Central memory CD8-positive, alpha-beta T cell (primary cell): ENCODE data around the gene KRTAP4-16.
"Not testable (repeated sequence)": the region's sequence is repeated elsewhere in the genome, so short reads cannot be mapped to it uniquely, and the experiment has no call there.

ENCODE experiments used
- ATAC-seq: fragments of 150-1000 bp; cut with Tn5 transposase; replicated peaks from 2 replicates; pipeline ENCODE4 v1.10.0; 2022; ENCODE audit warnings: mild to moderate bottlenecking, moderate FRiP score, moderate number of reproducible peaks; ENCODE audit not compliant: poor library complexity, severe bottlenecking; ENCODE audit errors: extremely low read depth
- DNase-seq, 2 donors: peaks; one replicate each; pipeline ENCODE4 v3.0.0; 2021; ENCODE audit warnings: low spot score in 2 of 2
- H3K27ac Mint-ChIP-seq: one replicate; pipeline ENCODE4 v1.8.0; 2022; ENCODE audit warnings: low read depth, mild to moderate bottlenecking, moderate library complexity, mixed read lengths
- H3K27me3 Mint-ChIP-seq: one replicate; pipeline ENCODE4 v1.8.0; 2022; ENCODE audit warnings: mixed read lengths
- H3K36me3 Mint-ChIP-seq: one replicate; pipeline ENCODE4 v1.8.0; 2022; ENCODE audit warnings: mild to moderate bottlenecking, moderate library complexity, mixed read lengths; ENCODE audit not compliant: insufficient read depth
- H3K4me1 Mint-ChIP-seq: one replicate; pipeline ENCODE4 v1.8.0; 2022; ENCODE audit warnings: mixed read lengths
- H3K4me3 Mint-ChIP-seq: one replicate; pipeline ENCODE4 v1.8.0; 2022; ENCODE audit warnings: mild to moderate bottlenecking, moderate library complexity, mixed read lengths
- H3K9me3 Mint-ChIP-seq: one replicate; pipeline ENCODE4 v1.8.0; 2022; ENCODE audit warnings: mixed read lengths

Gene KRTAP4-16

GRCh38 chr17:41116297-41116696 is 14.3 kb upstream of the KRTAP4-16 start:
- ATAC-seq (no peak), DNase-seq (no peak)
- peaks cover 30% of the 10 kb centered on the region for H3K4me1 Mint-ChIP-seq
- H3K27me3 Mint-ChIP-seq, result peaks cover 27% of the 10 kb centered on the region
- H3K9me3 Mint-ChIP-seq, result no peaks in the 10 kb centered on the region
- H3K27ac Mint-ChIP-seq, result no peak overlapping the region
- no peak overlapping the region for H3K4me3 Mint-ChIP-seq
- no peaks in the 10 kb centered on the region for H3K36me3 Mint-ChIP-seq

- Mint-ChIP-seq H3K4me1 (peaks cover 13% of the 10 kb centered on the region), H3K36me3 (no peaks in the 10 kb centered on the region), H3K27me3 (peaks cover 62% of the 10 kb centered on the region), H3K9me3 (no peaks in the 10 kb centered on the region), H3K27ac (peak overlapping the region; percentile 48), H3K4me3 (no peak overlapping the region)
- no peak for DNase-seq
- ATAC-seq, result no peak
Measured at GRCh38 chr17:41111151-41111885, 9.3 kb upstream of the KRTAP4-16 start.

GRCh38 chr17:41108728-41109386 is 6.8 kb upstream of the KRTAP4-16 start:
- H3K27ac Mint-ChIP-seq, H3K36me3 Mint-ChIP-seq, H3K9me3 Mint-ChIP-seq, ATAC-seq, H3K4me1 Mint-ChIP-seq, DNase-seq: not testable (repeated sequence)
- Mint-ChIP-seq H3K27me3 (peaks cover 53% of the 10 kb centered on the region), H3K4me3 (peak overlapping the region; percentile 28)

DNA sequence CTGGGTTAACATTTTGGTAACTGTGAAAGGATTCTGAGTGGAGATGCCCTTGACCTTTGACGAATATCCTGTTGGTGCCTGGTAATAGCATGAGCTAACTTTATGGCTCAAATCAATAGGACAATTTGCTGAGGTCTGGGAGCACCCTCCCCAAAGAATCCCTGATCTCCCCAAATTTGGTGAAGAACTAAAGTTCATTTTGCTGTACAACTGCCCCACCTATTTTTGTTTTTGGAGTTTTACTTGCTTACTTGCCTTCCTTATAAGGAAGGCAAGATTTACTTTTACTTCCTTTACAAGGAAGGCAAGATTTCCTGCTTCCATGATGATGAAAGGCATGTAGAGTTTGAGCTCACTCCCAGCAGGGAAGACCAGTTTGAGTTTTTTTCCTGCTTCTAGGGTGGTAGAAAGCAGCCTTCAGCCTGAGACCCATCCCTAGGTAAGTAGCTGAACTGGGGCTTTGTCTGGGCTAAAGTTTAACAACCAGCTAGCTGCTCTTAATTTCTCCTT is 6.0 kb upstream of the KRTAP4-16 start:
- H3K4me3 Mint-ChIP-seq, result no peak overlapping the region
- DNase-seq, result no peak
- peaks cover 53% of the 10 kb centered on the region for H3K27me3 Mint-ChIP-seq
- H3K4me1 Mint-ChIP-seq, result peaks cover 6% of the 10 kb centered on the region
- ATAC-seq, result no peak
- H3K36me3 Mint-ChIP-seq, result peaks cover 1% of the 10 kb centered on the region
- no peaks in the 10 kb centered on the region for H3K9me3 Mint-ChIP-seq
- H3K27ac Mint-ChIP-seq, result no peak overlapping the region

DNA sequence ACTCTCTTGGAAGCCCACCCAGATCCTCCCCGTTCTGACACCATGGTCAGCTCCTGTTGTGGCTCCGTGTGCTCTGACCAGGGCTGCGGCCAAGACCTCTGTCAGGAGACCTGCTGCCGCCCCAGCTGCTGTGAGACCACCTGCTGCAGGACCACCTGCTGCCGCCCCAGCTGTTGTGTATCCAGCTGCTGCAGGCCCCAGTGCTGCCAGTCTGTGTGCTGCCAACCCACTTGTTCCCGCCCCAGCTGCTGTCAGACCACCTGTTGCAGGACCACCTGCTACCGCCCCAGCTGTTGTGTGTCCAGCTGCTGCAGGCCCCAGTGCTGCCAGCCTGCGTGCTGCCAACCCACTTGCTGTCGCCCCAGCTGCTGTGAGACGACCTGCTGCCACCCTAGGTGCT is 3.3 kb upstream of the KRTAP4-16 start, which contains the start of gene KRTAP4-9:
TSS of gene KRTAP4-9 (plus strand) at position 43 of the 400 bp plus-strand sequence. CDS start at position 43, 0 bp downstream.
- not testable (repeated sequence) for H3K27ac Mint-ChIP-seq, ATAC-seq, H3K4me3 Mint-ChIP-seq, H3K9me3 Mint-ChIP-seq, DNase-seq, H3K36me3 Mint-ChIP-seq, H3K4me1 Mint-ChIP-seq
- H3K27me3 Mint-ChIP-seq, result peaks cover 45% of the 10 kb centered on the region

DNA sequence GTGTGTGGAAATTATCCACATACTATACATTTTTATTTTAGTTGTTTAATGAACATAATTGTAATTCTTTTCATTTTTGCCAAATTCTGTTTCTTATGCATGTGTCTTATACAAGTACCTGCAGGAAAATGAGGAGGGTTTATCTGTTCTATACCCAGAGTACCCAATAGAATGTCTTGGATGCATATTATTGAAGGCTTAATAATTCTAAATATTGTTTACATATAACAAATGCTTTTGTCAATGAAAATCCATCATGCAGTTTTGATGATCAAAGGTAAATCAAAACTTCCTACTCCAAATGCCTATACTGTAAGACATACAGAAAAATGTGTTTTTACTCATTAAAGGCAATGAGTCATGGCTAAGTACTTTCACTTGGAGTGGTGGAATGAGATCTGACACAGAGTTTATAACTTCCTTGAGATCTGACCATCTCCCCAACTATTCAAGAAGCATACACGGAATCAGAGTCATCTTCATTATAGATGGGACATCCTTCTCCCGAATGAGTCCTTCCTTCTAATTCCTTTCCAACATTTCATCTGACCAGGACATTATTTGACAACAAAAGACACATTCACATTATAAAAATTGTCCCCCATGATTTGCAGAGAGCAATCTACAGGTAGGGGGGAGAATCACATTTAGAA is 2.5 kb upstream of the KRTAP4-16 start:
- DNase-seq, H3K9me3 Mint-ChIP-seq, H3K36me3 Mint-ChIP-seq, H3K4me3 Mint-ChIP-seq, ATAC-seq, H3K27ac Mint-ChIP-seq: not testable (repeated sequence)
- H3K4me1 Mint-ChIP-seq, result peaks cover 15% of the 10 kb centered on the region
- peaks cover 45% of the 10 kb centered on the region for H3K27me3 Mint-ChIP-seq

- ATAC-seq (no peak), DNase-seq (no peak)
- H3K27ac Mint-ChIP-seq, result no peak overlapping the region
- peaks cover 14% of the 10 kb centered on the region for H3K4me1 Mint-ChIP-seq
- no peak overlapping the region for H3K4me3 Mint-ChIP-seq
- H3K9me3 Mint-ChIP-seq, result no peaks in the 10 kb centered on the region
- peaks cover 1% of the 10 kb centered on the region for H3K36me3 Mint-ChIP-seq
- H3K27me3 Mint-ChIP-seq, result peaks cover 42% of the 10 kb centered on the region
Measured at GRCh38 chr17:41103896-41104295, 1.9 kb upstream of the KRTAP4-16 start.

DNA sequence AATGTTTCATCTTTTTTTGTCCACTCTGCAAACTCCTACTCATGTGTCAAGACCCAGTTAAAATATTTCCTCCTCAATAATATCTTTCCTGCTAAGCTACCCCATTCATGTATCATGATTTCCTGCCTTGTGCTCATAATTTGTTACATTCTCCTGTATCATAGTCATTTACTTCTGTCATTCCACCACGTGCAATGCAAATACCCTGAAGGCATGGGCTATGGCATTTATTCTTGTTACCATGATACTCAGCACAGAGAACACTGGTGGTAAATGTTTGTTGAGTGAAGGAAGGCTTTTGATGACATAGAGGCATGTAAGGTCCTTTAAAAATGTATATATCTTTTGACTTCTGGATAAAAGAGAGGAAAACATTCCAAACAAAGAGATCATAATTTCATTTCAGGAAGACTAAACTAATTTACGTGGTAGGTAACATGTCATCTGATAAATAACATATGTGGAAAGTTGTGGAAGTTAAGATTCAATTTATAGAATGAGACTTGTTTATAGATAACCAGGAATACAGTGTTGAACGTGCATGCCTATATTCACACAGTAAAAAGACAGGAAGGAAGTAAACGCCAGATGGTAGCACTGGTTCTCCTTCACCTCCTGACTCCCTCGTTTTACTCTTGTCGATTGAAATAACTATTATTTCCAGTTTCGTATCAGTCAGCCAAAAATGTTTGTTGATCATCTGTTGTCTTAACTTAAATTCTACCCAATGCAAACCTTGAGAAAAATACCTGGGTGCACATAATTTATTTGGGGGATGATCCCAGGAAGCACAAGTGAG is 2.1 kb downstream of the KRTAP4-16 start:
- not testable (repeated sequence) for H3K36me3 Mint-ChIP-seq, H3K27ac Mint-ChIP-seq, DNase-seq, ATAC-seq, H3K9me3 Mint-ChIP-seq, H3K4me3 Mint-ChIP-seq, H3K4me1 Mint-ChIP-seq
- peaks cover 51% of the 10 kb centered on the region for H3K27me3 Mint-ChIP-seq

DNA sequence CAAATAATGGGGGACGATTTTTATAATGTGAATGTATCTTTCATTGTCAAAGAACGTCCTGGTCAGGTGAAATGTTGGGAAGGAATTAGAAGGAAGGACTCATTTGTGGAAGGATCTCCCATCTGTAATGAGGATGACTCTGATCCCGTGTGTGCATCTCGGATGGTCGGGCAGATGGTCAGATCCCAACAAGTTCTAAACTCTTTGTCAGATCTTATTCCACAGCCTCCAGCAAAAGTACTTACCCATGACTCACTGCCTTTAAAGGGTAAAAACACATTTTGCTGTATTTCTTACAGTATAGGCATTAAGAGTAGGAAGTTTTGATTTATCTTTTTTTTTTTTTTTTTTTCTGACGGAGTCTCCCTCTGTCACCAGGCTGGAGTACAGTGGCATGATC is 3.5 kb downstream of the KRTAP4-16 start:
- Mint-ChIP-seq H3K27ac (no peak overlapping the region), H3K4me1 (peaks cover 9% of the 10 kb centered on the region), H3K4me3 (no peak overlapping the region), H3K9me3 (no peaks in the 10 kb centered on the region), H3K27me3 (peaks cover 51% of the 10 kb centered on the region), H3K36me3 (no peaks in the 10 kb centered on the region)
- ATAC-seq (no peak), DNase-seq (no peak)

DNA sequence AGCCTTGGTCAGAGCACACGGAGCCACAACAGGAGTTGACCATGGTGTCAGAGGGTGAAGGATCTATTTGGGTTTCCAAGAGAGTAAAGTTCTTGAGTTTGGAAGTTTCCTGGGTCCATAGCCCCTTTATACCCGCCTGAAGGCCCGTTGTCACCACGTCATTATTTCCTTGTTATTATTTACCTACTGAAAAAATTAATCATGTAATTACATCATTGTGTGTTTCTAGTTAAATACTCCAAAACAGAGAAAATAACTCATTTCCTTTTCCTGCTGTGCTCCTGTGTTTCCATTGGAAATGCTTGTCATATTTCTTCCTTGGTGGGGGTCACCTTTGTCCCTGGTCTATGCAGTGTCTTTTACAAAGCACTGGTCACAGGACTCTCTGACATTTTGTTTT is 4.0 kb downstream of the KRTAP4-16 start, which contains the start of gene KRTAP4-8:
TSS of gene KRTAP4-8 (minus strand) at position 101 of the 400 bp plus-strand sequence. CDS start at position 43, 58 bp downstream.
- H3K4me1 Mint-ChIP-seq, result peaks cover 9% of the 10 kb centered on the region
- no peak within 1 kb of the TSS for H3K4me3 Mint-ChIP-seq
- peaks cover 51% of the 10 kb centered on the region for H3K27me3 Mint-ChIP-seq
- H3K9me3 Mint-ChIP-seq, result no peaks in the 10 kb centered on the region
- no peak for ATAC-seq
- H3K27ac Mint-ChIP-seq, result no peak within 1 kb of the TSS
- H3K36me3 Mint-ChIP-seq, result no peaks in the 10 kb centered on the region
- no peak for DNase-seq

GRCh38 chr17:41096055-41096454 is 6.0 kb downstream of the KRTAP4-16 start:
- H3K4me3 Mint-ChIP-seq, result no peak overlapping the region
- ATAC-seq (no peak), DNase-seq (no peak)
- no peaks in the 10 kb centered on the region for H3K9me3 Mint-ChIP-seq
- H3K4me1 Mint-ChIP-seq, result peaks cover 9% of the 10 kb centered on the region
- no peaks in the 10 kb centered on the region for H3K36me3 Mint-ChIP-seq
- H3K27me3 Mint-ChIP-seq, result peaks cover 51% of the 10 kb centered on the region
- H3K27ac Mint-ChIP-seq, result no peak overlapping the region

GRCh38 chr17:41088760-41089352 is 13.2 kb downstream of the KRTAP4-16 start:
- not testable (repeated sequence) for H3K4me1 Mint-ChIP-seq, H3K27ac Mint-ChIP-seq, H3K9me3 Mint-ChIP-seq, ATAC-seq, H3K36me3 Mint-ChIP-seq, H3K4me3 Mint-ChIP-seq, DNase-seq
- peaks cover 39% of the 10 kb centered on the region for H3K27me3 Mint-ChIP-seq
